Measurements from ENCODE around the gene D2HGDH. TPM values are rescaled to one million over a fixed set of nuclear protein-coding genes. Genes with fewer than 3 reads are reported as not detected.
"Not testable (repeated sequence)": the region's sequence is repeated elsewhere in the genome, so short reads cannot be mapped to it uniquely, and the experiment has no call there.

D2HGDH gene
- total and polyA plus RNA-seq, 3 donors from 2014 or later, result 15.6 to 37.7 (median 36.1) TPM

- no peak overlapping the region for H3K4me3 ChIP-seq
- H3K9me3 ChIP-seq, result no peaks in the 10 kb centered on the region
- no peak overlapping the region for H3K27ac ChIP-seq
- peaks cover 21% of the 10 kb centered on the region for H3K4me1 ChIP-seq
- no peak for DNase-seq
- no peaks in the 10 kb centered on the region for H3K27me3 ChIP-seq
- 81% methylated on average over 17 to 43 of the region's 44 CpGs for WGBS, 2 donors
- intact Hi-C loops (cut with DNase I; ENCODE audit: low total_unique reads), result no loop called here
- TF ChIP-seq POLR2A (IDR thresholded peaks at IDR 0.05) (no peak), CTCF (IDR thresholded peaks at IDR 0.05) (no peak)
- no peaks in the 10 kb centered on the region for H3K36me3 ChIP-seq (ENCODE audit: low read depth, missing control alignments)
Observed at GRCh38 chr2:241801611-241802420, 67.4 kb downstream of the D2HGDH start.

DNA sequence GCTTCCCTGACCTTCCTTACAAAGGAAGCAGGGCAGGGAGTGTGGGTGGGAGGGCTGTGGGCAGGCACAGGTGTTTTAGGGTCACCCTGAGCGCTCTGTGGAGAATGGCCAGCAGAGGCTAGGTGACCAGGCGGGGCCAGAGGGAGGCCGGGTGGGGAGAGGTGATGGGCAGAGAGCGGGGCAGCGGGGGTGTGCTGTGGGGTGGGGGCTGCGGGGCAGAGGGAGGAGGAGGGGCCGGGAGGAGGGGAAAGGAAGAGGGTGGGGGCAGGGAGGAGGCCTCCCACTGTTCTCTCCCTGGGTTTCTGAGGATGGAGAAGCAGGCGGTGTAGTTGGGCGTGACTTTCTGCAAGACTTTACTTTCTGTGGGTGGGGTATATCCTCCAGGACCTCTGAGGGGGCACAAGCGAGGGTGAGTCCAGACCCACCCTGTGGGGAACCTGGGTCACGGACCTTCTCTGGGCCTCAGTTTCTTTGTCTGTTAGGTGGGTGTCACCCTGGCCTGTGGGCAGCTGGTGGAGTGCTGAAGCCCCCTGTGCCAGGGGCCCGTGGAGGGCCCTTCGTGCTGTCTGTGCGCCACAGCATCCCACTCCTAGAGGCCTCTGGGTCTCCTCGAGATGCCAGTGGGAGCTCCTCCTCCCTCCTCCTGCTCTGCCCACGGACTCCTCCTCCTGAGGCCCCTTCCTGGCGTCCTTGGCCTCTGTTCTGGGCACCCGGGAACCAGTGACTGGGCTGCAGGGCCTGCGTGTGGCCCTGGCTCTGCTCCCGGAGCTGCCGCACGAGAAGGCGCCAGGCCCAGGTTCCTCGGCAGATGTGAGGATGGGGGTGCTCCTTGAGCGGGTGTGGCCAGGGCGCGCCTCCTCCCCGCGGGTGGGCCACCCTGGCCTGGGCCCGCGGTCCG, 68.2 kb downstream of the D2HGDH start:
- DNase-seq, result no peak
- peaks cover 21% of the 10 kb centered on the region for H3K4me1 ChIP-seq
- peak overlapping the region in 1 of 2 donors; percentile 57 for H3K4me3 ChIP-seq
- TF ChIP-seq CTCF (IDR thresholded peaks at IDR 0.05) (no peak), POLR2A (IDR thresholded peaks at IDR 0.05) (no peak)
- H3K27ac ChIP-seq, result peak overlapping the region; percentile 11 to 79
- intact Hi-C loops (cut with DNase I; ENCODE audit: low total_unique reads), result no loop called here
- no peaks in the 10 kb centered on the region for H3K9me3 ChIP-seq
- 33 to 66% methylated on average over 13 to 32 of the region's 32 CpGs for whole genome bisulfite sequencing, 2 donors
- no peaks in the 10 kb centered on the region for H3K36me3 ChIP-seq (ENCODE audit: low read depth, missing control alignments)
- no peaks in the 10 kb centered on the region for H3K27me3 ChIP-seq

GRCh38 chr2:241803387-241804325, 69.2 kb downstream of the D2HGDH start:
- Histone ChIP-seq H3K4me3 (peak overlapping the region; percentile 41 to 57), H3K27ac (peak overlapping the region; percentile 73 to 79), H3K4me1 (peaks cover 28% of the 10 kb centered on the region), H3K36me3 (ENCODE audit: low read depth, missing control alignments) (no peaks in the 10 kb centered on the region), H3K27me3 (no peaks in the 10 kb centered on the region), H3K9me3 (no peaks in the 10 kb centered on the region)
- TF ChIP-seq CTCF (IDR thresholded peaks at IDR 0.05) (no peak), POLR2A (IDR thresholded peaks at IDR 0.05) (no peak)
- DNase-seq, result peak; percentile 85
- WGBS, 2 donors, result 1% methylated on average over 88 of the region's 109 CpGs; no CpG with 5 or more reads in 1 of the 2 donors
- intact Hi-C loops (cut with DNase I; ENCODE audit: low total_unique reads), result no loop called here

- TF ChIP-seq POLR2A (IDR thresholded peaks at IDR 0.05) (no peak), CTCF (IDR thresholded peaks at IDR 0.05) (peak in 1 of 3 experiments; percentile 15)
- WGBS, 2 donors, result 21 to 37% methylated on average over 13 to 30 of the region's 35 CpGs
- H3K4me1 ChIP-seq, result peaks cover 30% of the 10 kb centered on the region
- H3K9me3 ChIP-seq, result no peaks in the 10 kb centered on the region
- intact Hi-C loops (cut with DNase I; ENCODE audit: low total_unique reads), result no loop called here
- H3K27me3 ChIP-seq, result no peaks in the 10 kb centered on the region
- DNase-seq, result peak; percentile 18
- peak overlapping the region; percentile 41 to 57 for H3K4me3 ChIP-seq
- H3K36me3 ChIP-seq (ENCODE audit: low read depth, missing control alignments), result no peaks in the 10 kb centered on the region
- peak overlapping the region; percentile 73 to 79 for H3K27ac ChIP-seq
Observed at GRCh38 chr2:241804326-241805229, 70.1 kb downstream of the D2HGDH start.

DNA sequence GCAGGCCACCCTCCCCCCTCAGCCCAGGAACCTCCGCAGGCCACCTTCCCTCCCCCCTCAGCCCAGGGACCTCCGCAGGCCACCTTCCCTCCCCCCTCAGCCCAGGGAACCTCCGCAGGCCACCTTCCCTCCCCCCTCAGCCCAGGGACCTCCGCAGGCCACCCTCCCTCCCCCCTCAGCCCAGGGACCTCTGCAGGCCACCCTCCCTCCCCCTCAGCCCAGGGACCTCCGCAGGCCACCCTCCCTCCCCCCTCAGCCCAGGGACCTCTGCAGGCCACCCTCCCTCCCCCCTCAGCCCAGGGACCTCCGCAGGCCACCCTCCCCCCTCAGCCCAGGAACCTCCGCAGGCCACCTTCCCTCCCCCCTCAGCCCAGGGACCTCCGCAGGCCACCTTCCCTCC, 71.8 kb downstream of the D2HGDH start:
- H3K27me3 ChIP-seq; H3K27ac ChIP-seq; H3K4me3 ChIP-seq; intact Hi-C loops (cut with DNase I; ENCODE audit: low total_unique reads); H3K9me3 ChIP-seq; DNase-seq; H3K36me3 ChIP-seq (ENCODE audit: low read depth, missing control alignments): not testable (repeated sequence)
- H3K4me1 ChIP-seq, result peaks cover 36% of the 10 kb centered on the region
- WGBS, 2 donors, result no CpG with 5 or more reads among the region's 8 CpGs

Measured in testis (tissue), 3 donors.